SK-N-DZ (cell line): ENCODE data around the gene TTC23.

ENCODE experiments used
- DNase-seq: peaks from one replicate; pipeline ENCODE4 v3.0.0-alpha.2; 2015; ENCODE audit warnings: low spot score

Gene TTC23

DNA sequence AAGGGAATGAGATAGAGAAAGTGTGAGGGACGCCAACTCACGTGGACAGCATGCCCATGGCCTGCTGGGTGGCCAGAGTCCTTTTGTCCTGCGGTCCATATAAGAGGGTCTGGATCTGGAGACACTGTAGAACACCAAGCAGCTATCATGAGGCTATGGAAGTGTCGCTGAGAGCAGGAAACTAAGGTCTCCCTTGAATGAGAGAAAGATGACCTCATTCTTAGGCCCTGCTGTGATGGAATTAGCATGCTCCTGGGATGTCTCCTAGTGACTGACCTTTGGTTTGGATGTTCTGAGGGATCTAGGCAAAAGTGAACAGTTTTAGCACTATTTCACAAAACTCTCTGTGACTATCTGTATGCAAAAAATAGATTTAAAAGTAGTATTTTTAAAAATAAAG, 110.1 kb downstream of the TTC23 start:
- no peak for DNase-seq

DNA sequence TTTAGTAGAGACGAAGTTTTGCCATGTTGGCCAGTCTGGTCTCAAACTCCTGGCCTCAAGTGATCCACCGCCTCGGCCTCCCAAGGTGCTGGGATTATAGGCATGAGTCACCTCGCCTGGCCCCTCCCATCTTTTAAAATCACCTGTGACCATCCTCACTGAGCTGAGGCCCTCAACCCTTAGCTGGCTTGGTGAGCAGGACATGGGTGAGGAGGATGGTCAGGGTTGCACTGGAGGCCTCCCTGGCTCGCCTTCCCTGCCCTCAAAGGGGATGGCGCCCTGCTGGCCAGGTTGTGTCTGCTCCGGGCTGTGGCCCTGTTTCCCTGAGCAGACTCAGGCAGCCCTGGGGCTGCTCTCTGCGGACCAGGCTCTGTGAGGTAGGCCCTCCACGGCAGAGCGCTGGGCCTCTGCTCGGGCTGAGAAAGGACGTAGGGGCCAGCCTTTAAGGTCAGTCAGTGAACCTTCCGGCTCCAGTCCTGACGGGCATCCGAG, 110.8 kb downstream of the TTC23 start:
- DNase-seq = no peak

DNA sequence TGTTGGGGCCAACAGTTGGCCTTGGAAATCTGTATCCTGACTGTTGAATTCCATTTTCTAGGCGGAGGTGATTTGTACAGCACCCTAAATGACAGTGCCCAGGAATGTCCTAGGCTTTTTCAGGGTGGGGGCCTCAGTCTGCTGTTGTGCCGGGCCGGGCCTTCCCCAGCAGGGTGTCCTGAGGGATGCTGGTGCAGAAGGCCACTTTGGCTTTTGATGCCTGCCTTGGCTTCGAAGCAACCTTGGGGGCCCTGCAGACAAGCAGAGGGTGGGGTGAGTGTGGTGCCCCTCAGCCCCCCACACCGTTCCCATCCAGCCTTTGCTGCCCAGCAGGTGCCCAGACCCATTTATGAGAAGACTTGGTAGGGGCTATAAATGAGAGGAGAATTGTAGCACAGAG, 111.5 kb downstream of the TTC23 start:
- DNase-seq = no peak

DNA sequence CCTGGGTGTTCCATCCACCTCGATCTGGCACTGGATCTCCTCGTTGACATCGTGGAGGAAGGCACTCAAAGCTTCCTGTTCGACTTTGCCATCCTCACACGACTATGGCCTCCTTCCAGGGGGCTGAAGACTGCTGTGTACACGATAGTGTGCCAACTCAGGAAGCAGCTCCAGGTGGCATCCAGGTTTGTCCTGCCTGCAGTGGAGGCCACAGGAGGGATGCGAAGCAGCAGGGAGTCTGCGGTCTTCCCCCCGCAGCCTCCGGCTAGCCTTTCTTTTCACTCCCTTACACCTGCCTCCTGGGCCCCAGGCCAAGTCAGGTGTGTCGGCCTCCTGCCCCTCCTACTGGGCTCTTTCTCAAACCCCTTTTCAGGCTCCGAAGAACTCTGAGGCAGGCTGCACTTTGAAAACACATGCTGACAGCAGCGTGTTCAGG, 112.3 kb downstream of the TTC23 start:
- no peak for DNase-seq

DNA sequence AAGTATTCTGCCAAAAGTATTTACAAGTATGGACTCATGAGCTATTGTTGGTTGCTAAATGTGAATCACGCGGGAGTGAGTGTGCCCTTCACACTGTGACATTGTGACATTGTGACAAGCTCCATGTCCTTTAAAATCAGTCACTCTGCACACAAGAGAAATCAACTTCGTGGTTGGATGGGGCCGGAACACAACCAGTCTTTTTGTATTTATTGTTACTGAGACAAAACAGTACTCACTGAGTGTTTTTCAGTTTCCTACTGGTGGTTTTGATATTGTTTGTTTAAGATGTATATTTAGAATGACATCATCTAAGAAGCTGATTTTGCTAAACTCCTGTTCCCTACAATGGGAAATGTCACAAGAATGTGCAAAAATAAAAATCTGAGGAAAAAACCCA, 114.2 kb downstream of the TTC23 start:
- no peak for DNase-seq

DNA sequence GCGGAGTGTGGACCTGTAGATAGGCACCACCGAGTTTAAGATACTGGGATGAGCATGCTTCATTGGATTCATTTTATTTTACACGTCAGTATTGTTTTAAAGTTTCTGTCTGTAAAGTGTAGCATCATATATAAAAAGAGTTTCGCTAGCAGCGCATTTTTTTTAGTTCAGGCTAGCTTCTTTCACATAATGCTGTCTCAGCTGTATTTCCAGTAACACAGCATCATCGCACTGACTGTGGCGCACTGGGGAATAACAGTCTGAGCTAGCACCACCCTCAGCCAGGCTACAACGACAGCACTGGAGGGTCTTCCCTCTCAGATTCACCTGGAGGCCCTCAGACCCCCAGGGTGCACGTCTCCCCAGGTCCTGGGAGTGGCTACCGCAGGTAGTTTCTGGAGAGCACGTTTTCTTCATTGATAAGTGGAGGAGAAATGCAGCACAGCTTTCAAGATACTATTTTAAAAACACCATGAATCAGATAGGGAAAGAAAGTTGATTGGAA, 115.0 kb downstream of the TTC23 start:
- DNase-seq = no peak

DNA sequence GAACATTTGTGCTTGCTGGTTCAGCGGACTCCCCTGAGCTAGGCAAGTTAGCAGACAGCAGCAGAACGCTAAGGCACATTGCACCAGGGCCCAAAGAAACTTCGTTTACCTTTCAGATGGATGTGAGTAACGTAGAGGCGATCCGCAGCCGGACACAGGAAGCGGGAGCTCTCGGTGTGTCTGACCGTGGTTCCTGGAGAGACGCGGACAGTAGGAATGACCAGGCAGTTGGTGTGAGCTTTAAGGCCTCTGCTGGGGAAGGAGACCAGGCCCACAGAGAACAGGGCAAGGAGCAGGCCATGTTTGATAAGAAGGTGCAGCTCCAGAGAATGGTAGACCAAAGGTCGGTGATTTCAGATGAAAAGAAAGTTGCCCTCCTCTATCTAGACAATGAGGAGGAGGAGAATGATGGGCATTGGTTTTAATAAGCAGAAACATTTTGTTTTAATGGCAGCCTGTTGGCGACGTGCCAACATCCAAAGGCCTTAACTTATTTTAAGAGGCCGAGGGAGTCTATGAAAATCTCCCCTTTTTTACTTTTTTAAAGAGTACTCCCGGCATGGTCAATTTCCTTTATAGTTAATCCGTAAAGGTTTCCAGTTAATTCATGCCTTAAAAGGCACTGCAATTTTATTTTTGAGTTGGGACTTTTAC, 116.6 kb downstream of the TTC23 start:
- DNase-seq = peak; percentile 32

DNA sequence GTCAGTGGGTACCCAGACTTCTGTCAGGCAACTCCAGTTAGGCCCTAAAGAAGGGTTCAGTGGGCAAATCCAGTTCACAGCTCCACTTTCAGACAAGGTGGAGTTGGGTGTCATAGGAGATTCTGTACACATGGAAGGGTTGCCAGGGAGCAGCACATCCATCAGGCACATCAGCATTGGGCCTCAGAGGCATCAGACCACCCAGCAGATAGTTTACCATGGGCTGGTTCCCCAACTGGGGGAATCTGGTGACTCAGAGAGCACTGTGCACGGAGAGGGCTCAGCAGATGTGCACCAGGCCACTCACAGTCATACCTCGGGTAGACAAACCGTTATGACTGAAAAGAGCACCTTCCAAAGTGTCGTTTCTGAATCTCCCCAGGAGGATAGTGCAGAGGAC, 117.3 kb downstream of the TTC23 start:
- no peak for DNase-seq

DNA sequence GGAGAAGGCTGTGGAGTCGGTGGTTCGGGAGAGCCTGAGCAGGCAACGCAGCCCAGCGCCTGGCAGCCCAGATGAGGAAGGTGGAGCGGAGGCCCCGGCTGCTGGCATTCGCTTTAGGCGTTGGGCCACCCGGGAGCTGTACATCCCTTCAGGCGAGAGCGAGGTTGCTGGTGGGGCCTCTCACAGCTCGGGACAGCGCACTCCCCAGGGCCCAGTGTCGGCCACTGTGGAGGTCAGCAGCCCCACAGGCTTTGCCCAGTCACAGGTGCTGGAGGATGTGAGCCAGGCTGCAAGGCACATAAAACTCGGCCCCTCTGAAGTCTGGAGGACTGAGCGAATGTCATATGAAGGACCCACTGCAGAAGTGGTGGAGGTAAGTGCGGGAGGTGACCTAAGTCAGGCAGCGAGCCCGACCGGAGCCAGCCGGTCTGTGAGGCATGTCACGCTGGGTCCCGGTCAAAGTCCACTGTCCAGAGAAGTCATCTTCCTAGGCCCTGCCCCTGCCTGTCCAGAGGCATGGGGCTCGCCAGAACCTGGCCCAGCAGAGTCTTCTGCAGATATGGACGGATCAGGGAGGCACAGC, 117.8 kb downstream of the TTC23 start:
- no peak for DNase-seq

DNA sequence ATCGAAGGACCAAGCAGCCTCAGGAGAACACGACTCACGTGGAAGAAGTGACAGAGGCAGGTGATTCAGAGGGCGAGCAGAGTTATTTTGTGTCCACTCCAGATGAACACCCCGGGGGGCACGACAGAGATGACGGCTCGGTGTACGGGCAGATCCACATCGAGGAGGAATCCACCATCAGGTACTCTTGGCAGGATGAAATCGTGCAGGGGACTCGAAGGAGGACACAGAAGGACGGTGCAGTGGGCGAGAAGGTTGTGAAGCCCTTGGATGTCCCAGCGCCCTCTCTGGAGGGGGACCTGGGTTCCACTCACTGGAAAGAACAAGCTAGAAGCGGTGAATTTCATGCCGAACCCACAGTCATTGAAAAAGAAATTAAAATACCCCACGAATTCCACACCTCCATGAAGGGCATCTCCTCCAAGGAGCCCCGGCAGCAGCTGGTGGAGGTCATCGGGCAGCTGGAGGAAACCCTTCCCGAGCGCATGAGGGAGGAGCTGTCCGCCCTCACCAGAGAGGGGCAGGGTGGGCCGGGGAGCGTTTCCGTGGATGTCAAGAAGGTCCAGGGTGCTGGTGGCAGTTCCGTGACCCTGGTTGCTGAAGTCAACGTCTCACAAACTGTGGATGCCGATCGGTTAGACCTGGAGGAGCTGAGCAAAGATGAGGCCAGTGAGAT, 118.5 kb downstream of the TTC23 start:
- DNase-seq = no peak

DNA sequence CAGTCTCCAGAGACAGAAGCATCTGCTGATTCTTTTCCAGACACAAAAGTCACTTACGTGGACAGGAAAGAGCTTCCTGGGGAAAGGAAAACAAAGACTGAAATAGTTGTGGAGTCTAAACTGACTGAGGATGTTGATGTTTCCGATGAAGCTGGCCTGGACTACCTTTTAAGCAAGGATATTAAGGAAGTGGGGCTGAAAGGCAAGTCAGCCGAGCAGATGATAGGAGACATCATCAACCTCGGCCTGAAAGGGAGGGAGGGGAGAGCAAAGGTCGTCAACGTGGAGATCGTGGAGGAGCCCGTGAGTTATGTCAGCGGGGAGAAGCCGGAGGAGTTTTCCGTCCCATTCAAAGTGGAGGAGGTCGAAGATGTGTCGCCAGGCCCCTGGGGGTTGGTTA, 119.1 kb downstream of the TTC23 start:
- no peak for DNase-seq

DNA sequence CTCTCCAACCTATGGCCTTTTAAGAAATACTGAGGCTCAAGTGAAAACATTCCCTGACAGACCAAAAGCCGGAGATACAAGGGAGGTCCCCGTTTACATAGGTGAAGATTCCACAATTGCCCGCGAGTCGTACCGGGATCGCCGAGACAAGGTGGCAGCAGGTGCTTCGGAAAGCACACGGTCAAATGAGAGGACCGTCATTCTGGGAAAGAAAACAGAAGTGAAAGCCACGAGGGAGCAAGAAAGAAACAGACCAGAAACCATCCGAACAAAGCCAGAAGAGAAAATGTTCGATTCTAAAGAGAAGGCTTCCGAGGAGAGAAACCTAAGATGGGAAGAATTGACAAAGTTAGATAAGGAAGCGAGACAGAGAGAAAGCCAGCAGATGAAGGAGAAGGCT, 119.7 kb downstream of the TTC23 start:
- no peak for DNase-seq

DNA sequence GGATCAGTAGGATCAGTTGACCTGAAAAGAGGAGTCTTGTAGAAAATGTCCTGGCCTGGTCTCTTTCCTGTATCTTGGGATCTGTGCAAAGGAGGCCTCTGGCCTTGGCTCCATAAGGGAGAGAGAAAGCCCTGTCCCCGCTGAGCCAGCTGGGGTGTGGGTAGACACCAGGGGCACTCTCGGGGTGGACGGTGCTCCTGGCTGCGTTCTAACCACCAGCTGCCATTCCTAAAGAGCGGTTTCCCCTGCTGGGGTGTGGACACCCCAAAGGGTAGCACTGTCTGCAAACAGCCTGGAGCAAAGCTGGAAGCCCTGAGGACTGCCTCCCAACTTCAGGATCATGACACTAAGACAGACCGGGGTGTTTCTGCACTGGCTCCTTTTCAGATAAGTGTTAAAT, 121.0 kb downstream of the TTC23 start:
- DNase-seq = no peak

DNA sequence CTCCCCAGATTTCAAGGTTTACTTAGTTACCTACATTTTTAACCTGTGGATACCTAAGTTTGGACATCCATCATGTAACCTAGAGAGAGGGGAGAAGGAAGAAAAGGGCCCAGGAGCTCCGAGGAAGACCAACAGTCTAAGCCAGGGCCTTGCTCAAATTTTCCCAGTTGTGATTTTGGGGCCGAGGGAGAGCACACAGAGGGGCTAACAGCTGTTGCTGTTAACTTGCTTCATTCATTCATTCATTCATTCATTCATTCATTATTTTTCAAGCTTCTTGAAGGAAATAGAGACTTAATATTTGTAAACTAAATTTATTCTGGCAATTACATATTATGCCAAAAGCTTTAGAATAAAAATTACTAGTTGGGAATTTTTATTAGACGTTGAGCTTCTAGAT, 121.6 kb downstream of the TTC23 start:
- DNase-seq = no peak

DNA sequence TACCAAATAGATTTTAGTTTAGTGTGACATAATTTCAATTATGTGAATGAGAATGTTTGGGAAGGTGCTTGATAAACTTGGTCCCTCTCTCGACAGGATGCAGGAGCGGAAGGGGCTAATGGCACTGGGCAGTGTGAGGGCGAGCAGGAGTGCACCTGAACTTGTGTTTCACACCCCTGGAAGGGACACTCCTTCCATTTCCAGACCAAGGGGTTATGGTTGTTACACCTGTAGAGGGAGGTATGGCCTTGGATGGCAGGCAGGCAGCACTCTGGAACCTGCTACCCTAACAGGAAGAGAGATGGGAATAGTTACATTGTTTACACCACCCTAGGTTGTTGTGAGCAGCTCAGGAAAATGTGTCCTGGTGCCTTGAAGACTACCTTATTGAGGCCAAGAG, 122.5 kb downstream of the TTC23 start:
- no peak for DNase-seq

DNA sequence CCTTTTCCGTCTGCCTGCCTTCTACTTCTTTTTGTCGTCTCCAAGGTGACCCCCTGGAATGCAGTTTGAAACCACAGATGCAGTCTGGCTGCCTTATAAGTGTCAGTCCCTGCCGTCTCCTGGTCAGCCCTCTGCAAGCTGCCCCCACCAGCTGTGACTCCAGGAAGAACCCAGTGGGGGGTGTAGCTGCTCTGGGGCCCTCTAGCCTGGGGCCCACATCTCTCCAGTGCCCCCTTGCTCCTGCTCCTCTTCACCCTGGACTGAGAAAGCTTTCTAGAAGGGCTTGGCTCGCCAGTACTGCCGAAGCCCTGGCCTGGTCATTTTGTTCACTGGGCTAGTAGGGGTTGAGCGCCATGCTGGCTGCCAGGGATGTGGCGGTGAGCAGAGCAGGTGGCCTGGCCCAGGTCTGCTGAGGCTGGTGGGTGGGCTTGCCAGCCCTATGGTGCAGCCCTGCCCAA, 123.2 kb downstream of the TTC23 start:
- DNase-seq = no peak

DNA sequence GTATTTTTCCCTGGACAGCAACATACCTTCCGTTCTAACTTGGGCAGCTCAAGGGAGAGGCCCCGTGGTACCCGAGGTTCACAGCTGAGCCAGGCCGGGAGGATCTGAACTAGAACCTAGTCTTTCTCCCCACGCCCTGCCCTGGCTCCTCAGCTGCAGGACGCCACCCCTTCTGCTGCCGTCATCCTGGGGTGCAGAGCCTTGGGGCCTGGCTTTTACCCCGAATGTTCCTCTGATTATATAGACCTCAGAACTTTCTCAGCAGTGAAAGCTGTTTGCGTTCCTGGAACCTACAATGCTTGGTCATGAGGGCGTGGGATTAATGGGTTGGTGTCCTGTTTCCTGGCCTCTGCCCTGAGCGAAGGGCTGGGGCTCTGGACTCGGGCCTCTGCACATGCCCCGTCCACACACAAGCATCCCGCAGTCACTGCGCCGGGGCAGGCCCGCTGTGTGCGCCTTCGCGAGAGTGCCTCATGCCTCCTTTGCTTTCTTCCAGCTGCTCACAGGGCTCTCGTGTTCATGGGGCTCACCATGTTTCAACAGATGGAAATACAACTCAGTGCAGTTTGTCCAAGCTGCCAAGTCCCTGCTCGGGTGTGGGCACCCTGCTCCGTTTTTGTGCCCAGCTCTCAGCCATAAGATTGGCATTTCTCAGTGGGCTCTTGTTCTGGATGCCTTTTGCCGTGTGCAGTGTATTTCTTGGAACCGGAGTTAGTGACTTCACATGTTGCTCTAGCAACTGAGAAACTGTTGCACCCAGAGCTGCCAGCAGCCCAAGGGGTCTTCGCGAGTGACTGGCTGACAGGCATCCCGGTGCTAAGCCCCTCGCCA, 124.1 kb downstream of the TTC23 start:
- no peak for DNase-seq

DNA sequence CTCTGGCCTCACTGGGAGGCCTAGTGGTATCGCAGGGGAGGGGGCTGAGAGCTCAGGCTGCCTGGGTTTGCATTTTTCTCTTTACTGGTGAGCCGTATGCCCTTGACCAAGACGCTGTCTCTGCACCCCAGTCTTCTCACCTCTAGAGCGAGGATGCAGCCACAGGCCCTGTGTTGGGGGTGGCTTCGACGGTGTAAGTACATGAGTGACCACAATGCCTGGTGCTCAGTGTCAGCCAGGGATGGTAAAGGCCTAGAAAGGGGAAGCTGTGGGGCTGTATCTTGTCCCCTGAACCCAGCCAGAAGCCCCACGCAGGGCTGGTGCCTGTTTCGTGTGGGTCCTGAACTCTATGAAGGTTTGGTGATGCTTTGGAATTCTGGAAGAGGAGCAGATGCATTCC, 124.7 kb downstream of the TTC23 start:
- no peak for DNase-seq

DNA sequence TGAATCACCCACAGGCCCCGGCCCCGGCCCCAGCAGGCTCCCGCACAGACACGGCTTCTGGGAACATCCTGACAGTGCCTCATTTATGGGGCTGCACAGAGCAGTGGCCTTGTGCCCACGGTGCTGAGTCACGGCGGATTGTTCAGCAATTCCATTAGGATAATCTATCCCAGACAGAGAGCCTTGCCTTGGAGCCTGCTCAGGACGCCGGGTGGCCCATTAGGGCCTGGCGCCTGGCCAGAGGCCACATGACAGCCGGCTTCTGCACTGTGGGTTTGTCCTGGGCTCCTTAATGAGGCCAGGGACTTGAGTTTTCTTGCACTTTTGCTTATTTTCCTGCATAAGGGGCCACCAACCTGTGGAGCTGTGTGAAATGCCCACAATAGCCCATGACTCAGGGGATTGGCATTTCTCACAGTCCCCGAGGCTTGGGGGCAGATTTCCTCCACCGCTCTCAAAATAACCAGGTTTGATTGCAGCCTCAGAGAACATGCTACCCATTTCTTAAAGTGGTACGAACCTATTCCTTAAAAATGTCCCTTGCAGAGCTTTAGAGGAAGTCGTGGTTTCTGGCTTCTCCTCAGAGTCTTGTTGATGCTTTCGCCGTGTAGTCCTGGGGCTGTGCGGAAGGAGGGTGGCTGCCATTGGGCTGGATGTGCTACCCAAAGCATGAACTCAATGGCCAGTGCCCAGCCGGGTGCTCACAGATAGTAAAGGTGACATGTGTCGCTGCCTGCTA, 125.5 kb downstream of the TTC23 start:
- peak; percentile 93 for DNase-seq

DNA sequence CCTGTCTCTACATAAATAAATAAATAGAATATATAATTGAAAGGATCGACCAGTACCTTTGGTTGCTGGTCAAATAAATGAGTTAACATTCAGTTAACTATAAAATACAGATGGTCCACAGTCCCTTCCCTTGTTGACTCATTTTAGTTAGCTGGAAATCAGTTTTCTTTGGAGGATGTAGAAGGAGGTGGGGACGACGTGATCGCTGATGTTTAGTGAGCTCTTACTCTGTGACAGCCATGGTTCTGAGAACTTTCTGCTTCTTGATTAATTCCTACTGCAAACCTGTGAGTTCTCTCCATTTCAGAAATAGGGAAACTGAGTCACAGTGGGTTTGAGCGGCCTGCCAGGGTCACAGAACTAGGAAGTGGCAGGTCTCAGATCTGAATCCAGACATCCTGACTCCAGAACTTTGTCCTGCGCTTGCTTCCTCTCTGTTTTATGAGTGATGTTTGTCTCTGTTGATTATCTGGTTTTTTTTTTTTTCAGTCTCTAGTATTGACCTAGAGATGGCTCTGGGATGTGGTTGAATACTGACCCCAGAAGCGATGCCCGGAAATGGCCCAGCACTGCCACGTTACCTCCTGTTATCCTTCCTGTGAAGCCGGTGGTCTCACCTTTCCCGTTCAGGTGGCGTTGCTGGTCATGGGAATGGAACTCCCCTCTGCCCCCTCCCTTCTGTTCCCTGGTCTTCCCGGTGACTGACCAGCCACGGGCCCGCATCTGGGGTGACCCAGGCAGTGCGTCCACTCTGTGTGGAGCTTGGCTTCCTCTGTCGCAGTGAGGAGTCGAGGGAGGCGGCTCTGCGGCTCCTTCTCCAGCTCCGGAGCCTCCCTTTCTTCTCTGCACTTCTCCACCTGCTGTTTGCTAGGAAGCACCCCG, 126.3 kb downstream of the TTC23 start:
- no peak for DNase-seq
